CD4-positive, alpha-beta T cell treated with Interleukin-17A for 4 hours (primary cell): ENCODE measurements around the gene OR5AR1.
"Not testable (repeated sequence)": the region's sequence is repeated elsewhere in the genome, so short reads cannot be mapped to it uniquely, and the experiment has no call there.

Source experiments
- DNase-seq: peaks from one replicate; pipeline ENCODE4 v3.0.0-alpha.2; 2020; ENCODE audit warnings: mixed read lengths

Gene OR5AR1

DNA sequence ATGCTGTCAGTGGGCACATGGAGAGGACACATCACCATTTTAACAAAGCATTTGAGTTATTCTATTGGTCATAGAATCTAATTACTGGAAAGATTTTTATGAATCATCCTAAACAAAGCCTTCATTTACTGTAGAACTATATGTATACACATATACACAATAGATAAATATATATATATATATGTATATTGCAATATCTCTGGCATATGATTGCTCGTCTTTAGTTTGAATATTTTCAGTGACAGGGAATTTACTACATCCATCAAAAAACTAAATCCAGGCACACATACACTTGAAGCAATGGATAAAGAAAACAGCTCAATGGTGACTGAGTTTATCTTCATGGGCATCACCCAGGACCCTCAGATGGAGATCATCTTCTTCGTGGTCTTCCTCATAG is at the start of gene OR5AR1:
Gene OR5AR1 (plus strand): TSS at position 301 of the 400 bp plus-strand sequence. CDS start 0 bp downstream, at position 301.
- DNase-seq: no peak

DNA sequence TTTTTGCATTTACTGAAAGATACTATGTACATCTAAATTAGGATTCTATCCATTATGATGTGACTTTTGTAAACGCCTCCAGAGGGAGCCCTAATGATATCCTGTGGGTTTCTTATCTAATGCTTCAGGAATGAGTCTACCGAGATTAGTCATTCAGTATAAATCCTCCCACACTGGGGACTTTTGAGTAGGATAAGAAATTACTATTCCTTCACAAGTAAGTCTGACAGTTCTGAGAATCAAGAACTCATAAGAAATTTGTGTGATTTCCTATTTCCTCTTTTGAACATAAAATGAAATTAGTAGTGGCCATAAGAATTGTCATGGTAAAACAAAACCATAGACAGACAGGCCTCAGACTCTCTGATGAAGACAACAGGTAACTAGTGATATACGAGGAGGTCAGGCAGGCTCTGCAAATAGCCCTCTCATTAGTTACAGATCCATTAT is 38.8 kb upstream of the OR5AR1 start:
- DNase-seq: no peak

DNA sequence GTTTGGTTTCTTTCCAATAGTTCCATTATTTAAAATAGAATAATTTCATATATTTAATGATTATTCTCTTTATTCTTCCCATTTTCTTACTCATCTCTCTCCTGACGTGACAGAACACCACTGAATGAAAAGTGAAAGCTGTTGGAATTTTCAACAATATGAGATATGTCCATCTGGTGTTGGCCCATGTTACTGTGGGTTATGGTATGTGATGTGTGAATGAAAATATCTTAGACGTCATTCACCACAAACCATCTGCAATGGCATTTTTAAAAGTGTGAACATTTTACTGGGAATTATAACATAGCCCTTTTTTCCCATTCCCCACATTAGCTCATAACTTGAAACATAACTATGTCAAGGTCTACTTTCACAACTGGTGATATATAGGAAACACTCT is 37.5 kb upstream of the OR5AR1 start:
- no peak for DNase-seq

- DNase-seq: no peak
Observed at GRCh38 chr11:56632329-56632728, 31.2 kb upstream of the OR5AR1 start.

DNA sequence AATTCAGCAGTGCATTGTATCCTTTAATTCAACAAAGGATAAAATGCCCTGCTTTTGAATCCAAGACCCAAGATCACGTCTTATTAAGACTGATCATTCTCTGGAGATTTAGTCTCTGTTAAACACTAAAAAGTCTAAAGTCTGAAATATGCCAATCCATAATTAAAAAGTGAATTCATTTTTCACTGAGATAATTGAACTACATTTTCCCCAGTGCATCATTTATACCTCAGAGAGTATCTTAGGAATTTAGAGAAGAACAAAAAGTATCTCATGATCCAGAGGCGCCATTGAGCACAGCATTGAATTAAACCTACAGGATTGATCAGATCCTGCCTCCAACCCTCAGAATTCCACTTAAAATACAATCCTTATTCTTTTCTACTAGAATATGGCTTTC is 26.6 kb upstream of the OR5AR1 start:
- DNase-seq: no peak

GRCh38 chr11:56637500-56637899 is 26.0 kb upstream of the OR5AR1 start:
- no peak for DNase-seq

DNA sequence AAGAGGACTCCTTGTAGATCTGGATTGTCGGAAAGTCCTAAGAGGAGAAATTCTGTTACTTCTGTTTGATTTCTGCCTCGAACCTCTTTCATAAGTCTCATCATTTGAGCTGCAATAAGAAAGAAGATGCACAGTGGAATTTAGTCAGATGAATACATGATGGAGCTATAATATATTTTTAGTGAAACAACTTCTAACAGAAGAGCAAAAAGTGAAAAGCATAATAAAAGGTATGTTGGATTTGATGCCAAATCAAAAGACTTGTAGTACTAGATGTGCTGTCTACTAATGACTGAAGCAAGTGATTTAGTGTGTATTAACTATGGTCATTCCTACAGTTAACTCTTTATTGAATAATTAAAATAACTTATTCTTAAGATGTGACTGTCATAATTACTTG is 21.1 kb upstream of the OR5AR1 start, which contains the start of gene OR5AP2:
Gene OR5AP2 (minus strand): TSS at position 101 of the 400 bp plus-strand sequence. CDS start 0 bp downstream, at position 101.
- DNase-seq: no peak

DNA sequence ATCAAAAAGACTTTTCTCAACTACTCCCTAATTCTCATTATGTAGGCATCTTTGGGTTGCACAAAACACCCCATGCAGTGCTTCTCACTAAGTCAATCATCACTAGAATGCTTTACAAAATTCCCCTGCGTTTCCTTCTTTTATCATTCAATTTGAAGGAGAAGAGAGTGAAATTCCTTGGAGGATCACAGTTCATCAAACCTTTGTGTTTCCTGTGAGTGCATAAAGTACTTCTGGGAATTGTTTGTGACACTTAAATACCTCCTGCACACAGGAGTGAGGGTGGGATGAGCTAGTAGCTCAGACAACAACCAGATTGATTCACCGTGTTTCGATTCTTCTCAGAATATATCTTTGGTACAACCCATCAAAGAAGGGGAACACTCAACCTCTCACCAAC is 3.7 kb upstream of the OR5AR1 start:
- no peak for DNase-seq

DNA sequence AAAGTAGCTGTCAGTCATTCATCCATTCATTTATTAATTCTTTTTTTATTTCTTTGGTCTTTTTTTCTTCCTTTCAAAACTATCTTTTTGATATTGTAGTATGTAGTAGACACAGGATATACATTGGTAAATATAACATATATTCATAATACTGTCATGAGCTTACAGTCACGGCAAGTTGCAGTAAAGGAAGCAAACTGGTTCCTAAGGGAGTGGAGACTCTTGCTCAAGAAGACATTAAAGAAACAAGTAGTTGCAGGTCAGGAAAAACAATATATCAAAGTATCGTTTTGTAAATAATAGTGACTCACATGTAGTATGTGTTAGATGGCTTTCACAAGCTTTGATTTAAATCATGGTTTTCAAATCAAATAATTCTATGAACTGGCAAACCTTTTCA is 7.5 kb downstream of the OR5AR1 start:
- no peak for DNase-seq

DNA sequence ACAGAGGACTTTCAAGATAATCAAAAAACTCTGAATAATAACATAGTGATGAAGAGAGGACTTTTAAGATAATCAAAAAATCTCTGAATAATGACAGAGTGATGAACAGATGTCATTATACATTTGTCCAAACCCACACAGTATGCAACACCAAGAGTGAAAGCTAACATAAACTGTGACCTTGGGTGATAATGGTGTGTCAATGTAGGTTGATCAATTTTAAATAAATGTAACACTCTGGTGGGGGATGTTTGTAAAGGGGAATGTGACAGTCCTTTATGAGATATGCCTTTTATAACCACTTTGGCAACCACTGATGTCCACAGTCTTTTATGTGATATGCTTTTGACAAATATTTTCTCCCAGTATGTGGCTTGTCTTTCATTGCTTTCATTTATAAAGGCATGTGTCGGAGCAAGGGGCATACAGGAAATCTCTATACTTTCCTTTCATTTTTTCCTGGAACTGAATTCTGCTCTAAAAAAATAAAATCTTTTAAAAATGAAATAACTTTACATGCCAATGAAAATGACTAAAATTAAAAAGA is 25.1 kb downstream of the OR5AR1 start:
- DNase-seq: no peak

DNA sequence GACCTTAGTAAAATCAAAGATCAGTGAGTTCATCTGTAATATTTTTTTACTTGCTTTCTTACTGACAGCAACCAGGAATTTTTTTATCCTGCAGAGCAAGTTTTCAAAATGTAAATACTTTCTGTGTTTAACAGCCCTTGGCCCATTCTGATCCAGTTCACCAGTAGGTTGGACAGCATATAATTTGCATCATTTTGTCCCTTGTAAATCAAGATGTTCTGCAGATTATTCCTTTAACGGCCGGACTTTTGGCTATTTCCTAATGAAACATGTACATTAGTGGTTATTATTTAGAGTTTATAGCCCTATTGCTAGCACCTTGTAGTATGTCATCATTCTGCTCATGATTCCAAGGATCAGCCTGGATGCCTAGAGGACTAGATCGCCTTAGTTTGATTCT is 27.7 kb downstream of the OR5AR1 start:
- DNase-seq: not testable (repeated sequence)

- DNase-seq: no peak
Observed at GRCh38 chr11:56693428-56693827, 29.9 kb downstream of the OR5AR1 start.

GRCh38 chr11:56698795-56699194 is 35.3 kb downstream of the OR5AR1 start, which contains the start of gene OR9G1:
OR9G1 (plus strand) TSS chr11:56699095; CDS start chr11:56700388, 1,293 bp downstream.
- no peak for DNase-seq

GRCh38 chr11:56700242-56700913 is 36.9 kb downstream of the OR5AR1 start:
- DNase-seq: no peak

DNA sequence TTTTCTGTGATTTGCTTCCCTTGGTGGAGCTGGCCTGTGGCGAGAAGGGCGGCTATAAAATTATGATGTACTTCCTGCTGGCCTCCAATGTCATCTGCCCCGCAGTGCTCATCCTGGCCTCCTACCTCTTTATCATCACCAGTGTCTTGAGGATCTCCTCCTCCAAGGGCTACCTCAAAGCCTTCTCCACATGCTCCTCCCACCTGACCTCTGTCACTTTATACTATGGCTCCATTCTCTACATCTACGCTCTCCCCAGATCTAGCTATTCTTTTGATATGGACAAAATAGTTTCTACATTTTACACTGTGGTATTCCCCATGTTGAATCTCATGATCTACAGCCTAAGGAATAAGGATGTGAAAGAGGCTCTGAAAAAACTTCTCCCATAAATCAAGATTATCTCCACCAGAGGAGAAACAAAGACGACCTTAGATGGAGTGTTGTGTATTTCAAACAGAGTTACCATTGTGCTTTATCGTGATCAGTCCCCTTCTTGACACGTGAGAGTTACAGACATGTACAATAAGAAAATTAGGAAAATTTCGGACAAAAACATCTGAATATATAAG is 37.5 kb downstream of the OR5AR1 start:
- no peak for DNase-seq

GRCh38 chr11:56705784-56706396 is 42.4 kb downstream of the OR5AR1 start:
- DNase-seq: no peak

DNA sequence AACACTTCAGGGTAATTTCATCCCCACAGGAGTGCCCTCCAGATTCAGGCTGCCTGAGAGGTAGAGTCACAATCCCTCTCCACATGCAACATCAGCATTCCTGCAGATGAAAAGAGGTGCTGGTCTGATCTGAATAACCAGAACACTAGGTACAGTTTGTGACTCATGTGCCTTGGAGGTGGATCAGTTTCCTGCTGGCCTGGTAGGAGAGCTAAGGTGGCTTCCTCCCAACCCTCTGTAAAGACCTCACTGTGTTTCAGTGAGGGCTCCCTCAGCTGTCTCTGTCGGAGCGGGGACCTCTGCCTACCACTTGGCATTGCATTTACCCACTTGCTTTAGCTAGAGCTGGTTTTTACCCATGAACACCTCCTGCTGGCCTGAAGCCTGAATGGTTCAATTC is 43.0 kb downstream of the OR5AR1 start:
- no peak for DNase-seq

DNA sequence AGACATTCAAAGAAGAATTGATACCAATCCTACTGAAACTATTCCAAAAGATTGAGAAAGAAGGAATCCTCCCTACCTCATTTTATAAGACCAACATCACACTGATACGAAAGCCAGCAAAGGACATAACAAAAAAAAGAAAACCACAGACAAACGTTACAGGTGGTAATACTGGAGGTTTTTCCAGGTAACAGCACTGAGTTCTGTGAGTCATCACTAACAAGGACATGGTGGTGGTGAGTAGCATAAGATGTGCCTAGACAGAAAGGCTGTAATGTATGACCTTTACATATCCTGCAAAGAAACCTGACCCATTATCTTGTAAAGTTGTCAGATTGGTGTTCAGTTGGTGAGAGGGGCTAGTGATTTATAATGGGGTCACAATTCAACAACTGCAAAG is 50.7 kb downstream of the OR5AR1 start:
- DNase-seq: no peak
